DOHH2 (cell line): ENCODE measurements around the gene AIDA.

Experiments used
- H3F3A ChIP-seq: fragments of 200-600 bp; sonication (generic), shearing (Covaris generic); 2 replicates; pipeline ENCODE4 v1.6.0; 2016; ENCODE audit warnings: antibody characterized with exemption, mild to moderate bottlenecking; ENCODE audit not compliant: control insufficient read depth, insufficient read depth
- H3K27ac ChIP-seq: fragments of 200-600 bp; sonication (generic); 2 replicates; pipeline ENCODE4 v1.5.1; 2014; ENCODE audit warnings: low read depth, mild to moderate bottlenecking, low read length, moderate library complexity
- H3K27me3 ChIP-seq: fragments of 200-600 bp; sonication (generic); 2 replicates; pipeline ENCODE4 v1.6.1; 2014; ENCODE audit warnings: mild to moderate bottlenecking, low read length, mixed read lengths; ENCODE audit not compliant: control insufficient read depth
- H3K36me3 ChIP-seq: fragments of 200-600 bp; sonication (generic); 2 replicates; pipeline ENCODE4 v1.6.1; 2014; ENCODE audit warnings: mild to moderate bottlenecking, low read length, moderate library complexity, mixed read lengths; ENCODE audit not compliant: control insufficient read depth
- H3K4me1 ChIP-seq: fragments of 200-600 bp; sonication (generic); 2 replicates; pipeline ENCODE4 v1.6.1; 2014; ENCODE audit warnings: mild to moderate bottlenecking, low read length, mixed read lengths; ENCODE audit not compliant: control insufficient read depth
- H3K4me2 ChIP-seq: fragments of 200-600 bp; sonication (generic); 2 replicates; pipeline ENCODE4 v1.6.0; 2014; ENCODE audit warnings: mild to moderate bottlenecking, low read length, moderate library complexity
- H3K4me3 ChIP-seq: fragments of 200-600 bp; sonication (generic); 2 replicates; pipeline ENCODE4 v1.5.1; 2014; ENCODE audit warnings: mild to moderate bottlenecking, low read length, mixed read lengths
- H3K79me2 ChIP-seq: fragments of 200-600 bp; sonication (generic); 2 replicates; pipeline ENCODE4 v1.6.1; 2014; ENCODE audit warnings: mild to moderate bottlenecking, low read length, mixed read lengths; ENCODE audit not compliant: control insufficient read depth
- H3K9me2 ChIP-seq: fragments of 200-600 bp; sonication (generic); replicated peaks from 2 replicates; pipeline ENCODE4 v1.6.1; 2014; ENCODE audit warnings: mild to moderate bottlenecking, low read length, mixed read lengths; ENCODE audit not compliant: control insufficient read depth
- H3K9me3 ChIP-seq: fragments of 200-600 bp; sonication (generic); 2 replicates; pipeline ENCODE4 v1.6.1; 2014; ENCODE audit warnings: antibody characterized with exemption, low read length, mixed read lengths; ENCODE audit not compliant: control insufficient read depth, insufficient read depth
- H4K20me1 ChIP-seq: fragments of 200-600 bp; sonication (generic); 2 replicates; pipeline ENCODE4 v1.6.0; 2014; ENCODE audit warnings: low read depth, mild to moderate bottlenecking, antibody characterized with exemption, low read length, moderate library complexity; ENCODE audit not compliant: control insufficient read depth, insufficient read depth
- CTCF ChIP-seq: fragments of 200-600 bp; sonication (generic); IDR thresholded peaks from one replicate; pipeline ENCODE4 v1.5.1; 2014; ENCODE audit warnings: antibody characterized with exemption, mild to moderate bottlenecking, low read depth, low read length; ENCODE audit not compliant: poor library complexity, severe bottlenecking
- EZH2phosphoT487 ChIP-seq: fragments of 200-600 bp; sonication (generic); IDR thresholded peaks from 2 replicates; pipeline ENCODE4 v1.6.1; 2017; ENCODE audit warnings: borderline replicate concordance, mild to moderate bottlenecking, antibody characterized with exemption, low read length, moderate library complexity, mixed read lengths

AIDA gene

GRCh38 chr1:222663431-222663934 is 48.8 kb downstream of the AIDA start:
- H3K27ac ChIP-seq, result no peak overlapping the region
- H3F3A ChIP-seq, result no peaks in the 10 kb centered on the region
- H3K9me3 ChIP-seq, result no peaks in the 10 kb centered on the region
- no peaks in the 10 kb centered on the region for H3K9me2 ChIP-seq
- H3K79me2 ChIP-seq, result no peaks in the 10 kb centered on the region
- H3K4me2 ChIP-seq, result no peak overlapping the region
- H3K27me3 ChIP-seq, result no peaks in the 10 kb centered on the region
- no peak overlapping the region for H3K4me3 ChIP-seq
- H4K20me1 ChIP-seq, result no peaks in the 10 kb centered on the region
- peaks cover 83% of the 10 kb centered on the region for H3K36me3 ChIP-seq
- H3K4me1 ChIP-seq, result no peaks in the 10 kb centered on the region
- TF ChIP-seq EZH2phosphoT487, result no peak
- TF ChIP-seq CTCF, result no peak

- Histone ChIP-seq H3K27me3 (no peaks in the 10 kb centered on the region), H3K9me3 (no peaks in the 10 kb centered on the region), H3K4me1 (peaks cover 20% of the 10 kb centered on the region), H3K27ac (no peak overlapping the region), H4K20me1 (no peaks in the 10 kb centered on the region), H3K9me2 (no peaks in the 10 kb centered on the region), H3K79me2 (no peaks in the 10 kb centered on the region), H3K4me3 (no peak overlapping the region), H3F3A (peaks cover 5% of the 10 kb centered on the region), H3K36me3 (peaks cover 88% of the 10 kb centered on the region), H3K4me2 (no peak overlapping the region)
- TF ChIP-seq EZH2phosphoT487 (no peak), CTCF (no peak)
Measured at GRCh38 chr1:222657899-222658298, 54.4 kb downstream of the AIDA start.

GRCh38 chr1:222656391-222657155 is 55.7 kb downstream of the AIDA start:
- H3K9me3 ChIP-seq, result no peaks in the 10 kb centered on the region
- peaks cover 21% of the 10 kb centered on the region for H3K4me1 ChIP-seq
- peaks cover 88% of the 10 kb centered on the region for H3K36me3 ChIP-seq
- H3F3A ChIP-seq, result peaks cover 5% of the 10 kb centered on the region
- H3K4me2 ChIP-seq, result no peak overlapping the region
- no peaks in the 10 kb centered on the region for H3K27me3 ChIP-seq
- TF ChIP-seq CTCF (no peak), EZH2phosphoT487 (no peak)
- no peaks in the 10 kb centered on the region for H4K20me1 ChIP-seq
- no peaks in the 10 kb centered on the region for H3K9me2 ChIP-seq
- H3K4me3 ChIP-seq, result no peak overlapping the region
- H3K79me2 ChIP-seq, result no peaks in the 10 kb centered on the region
- H3K27ac ChIP-seq, result no peak overlapping the region
